Right cardiac atrium (tissue), 5 donors: ENCODE data around the gene PET100. TPM values are rescaled to one million over a fixed set of nuclear protein-coding genes. Genes with fewer than 3 reads are reported as not detected.

ENCODE experiments used
- ATAC-seq, 2 donors: fragments of 200-7000 bp; cut with Tn5 transposase; one replicate each; pipeline versions ENCODE4 v1.8.0 to v1.9.1; 2020; ENCODE audit warnings: moderate library complexity in 2 of 2, mild to moderate bottlenecking in 1 of 2
- DNase-seq, 3 donors: peaks; one replicate each; pipeline ENCODE4 v3.0.0-alpha.2; 2020
- H3K27ac ChIP-seq: one replicate; pipeline ENCODE4 v1.5.1; 2013; ENCODE audit warnings: mild to moderate bottlenecking, low read length, control low read depth, moderate library complexity
- H3K27me3 ChIP-seq: one replicate; pipeline ENCODE4 v1.6.1; 2013; ENCODE audit not compliant: control insufficient read depth, insufficient read depth
- H3K4me1 ChIP-seq: one replicate; pipeline ENCODE4 v1.6.1; 2013; ENCODE audit warnings: low read length; ENCODE audit not compliant: control insufficient read depth, insufficient read depth
- H3K4me3 ChIP-seq: one replicate; pipeline ENCODE4 v1.5.1; 2013; ENCODE audit warnings: low read length, control low read depth
- H3K9me3 ChIP-seq: one replicate; pipeline ENCODE4 v1.6.1; 2013; ENCODE audit warnings: low read length; ENCODE audit not compliant: control insufficient read depth
- WGBS: extraction: QIAGEN DNeasy Blood & Tissue Kit; methylation state at CpG from one replicate; pipeline ENCODE4 v1.1.7; 2013; 5-methylcytosine and 5-hydroxymethylcytosine counted together
- intact Hi-C, 4 donors: fragments of 100-400 bp; cut with DNase I; formaldehyde crosslinking; loops; one replicate each; pipeline versions ENCODE4 v1.11.0 to v1.14.0; 2022 to 2023
- polyA plus RNA-seq: library from polyadenylated mRNA; stranded (reverse); fragments of 200-250 nt; gene quantifications from one replicate; pipeline ENCODE4 v1.2.3, GENCODE V29; 2013
- total RNA-seq, 4 donors: library from RNA; stranded (reverse); fragmentation: NEBNext Ultra II Directional; extraction: Animal tissue kit (Norgen Biotek cat#: 25700); gene quantifications; one replicate each; pipeline ENCODE4 v1.2.1, GENCODE V29; 2021
- donor health status: healthy with polysubstance abuse.
- donor health status: DM: no; HTN: yes; CAD: no.
- donor health status: DM: no; HTN: no; CAD: no.
- donor health status: DM: no; HTN: yes; CAD: no; lungs with severe emphysema.
- donor health status: DM: yes; HTN: yes; CAD: no.

Gene PET100
- total and polyA plus RNA-seq, 5 donors = 136 to 194 (median 175) TPM

DNA sequence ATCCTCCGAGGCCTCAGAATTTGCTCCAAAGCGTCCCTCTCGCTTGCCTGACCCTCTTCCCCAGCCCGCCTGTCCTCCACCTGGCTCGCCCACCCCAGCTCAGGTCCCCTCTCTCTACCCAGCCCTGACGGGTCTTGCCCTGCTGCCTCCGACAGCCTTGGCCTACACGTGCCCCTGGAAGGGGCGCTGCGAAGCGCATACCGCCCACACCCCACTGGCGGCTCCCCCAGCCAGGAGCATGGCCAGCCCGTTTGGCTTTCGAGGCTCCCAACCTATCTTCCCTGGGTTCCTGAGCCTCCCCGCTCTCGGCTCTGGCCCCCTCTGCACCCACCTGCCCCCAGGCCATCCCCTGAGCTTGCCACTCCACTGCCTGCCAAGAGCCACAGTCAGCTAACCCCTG lies 4.8 kb upstream of the PET100 start:
- DNase-seq (no peak), ATAC-seq (no peak)
- intact Hi-C loops = no loop called here

DNA sequence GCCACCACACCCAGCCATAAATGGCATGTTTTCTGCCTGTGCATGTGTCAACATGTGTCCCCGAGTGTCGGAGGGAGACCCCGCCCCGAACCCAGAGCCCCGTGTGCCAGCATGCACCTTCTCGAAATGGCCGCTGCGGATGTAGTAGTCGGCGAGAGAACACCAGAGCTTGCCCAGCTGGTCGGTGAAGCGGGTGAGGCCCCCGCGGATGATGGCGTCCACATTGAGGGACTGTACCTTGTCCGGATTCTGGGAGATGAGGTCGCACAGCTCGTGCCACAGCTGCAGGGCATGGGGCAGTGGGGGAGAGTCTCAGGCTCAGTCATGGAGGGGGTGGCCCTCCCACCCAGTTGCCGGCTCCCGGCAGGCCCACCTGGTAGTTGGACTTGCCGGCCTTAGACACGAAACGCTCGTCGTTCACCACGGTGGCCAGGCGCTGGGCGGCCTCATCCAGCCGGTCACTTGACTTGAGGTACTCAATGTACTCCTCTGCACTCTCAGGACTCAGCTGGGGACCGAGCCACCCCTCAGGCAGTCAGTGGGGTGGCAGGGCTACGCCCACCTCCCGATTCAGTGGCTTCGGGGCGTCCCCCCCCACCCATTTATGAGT lies 3.7 kb upstream of the PET100 start:
- Histone ChIP-seq H3K27me3 (no peaks in the 10 kb centered on the region), H3K4me1 (peaks cover 2% of the 10 kb centered on the region), H3K27ac (no peak overlapping the region), H3K4me3 (no peak overlapping the region), H3K9me3 (no peaks in the 10 kb centered on the region)
- ATAC-seq (no peak), DNase-seq (no peak)
- WGBS = 97% methylated on average over 34 of the region's 34 CpGs
- intact Hi-C loops = no loop called here

More for the DNA sequence above, 4.8 kb upstream of the PET100 start:
- Histone ChIP-seq H3K27me3 (no peaks in the 10 kb centered on the region), H3K27ac (no peak overlapping the region), H3K9me3 (no peaks in the 10 kb centered on the region), H3K4me1 (no peaks in the 10 kb centered on the region), H3K4me3 (no peak overlapping the region)
- 90% methylated on average over 17 of the region's 17 CpGs for WGBS

DNA sequence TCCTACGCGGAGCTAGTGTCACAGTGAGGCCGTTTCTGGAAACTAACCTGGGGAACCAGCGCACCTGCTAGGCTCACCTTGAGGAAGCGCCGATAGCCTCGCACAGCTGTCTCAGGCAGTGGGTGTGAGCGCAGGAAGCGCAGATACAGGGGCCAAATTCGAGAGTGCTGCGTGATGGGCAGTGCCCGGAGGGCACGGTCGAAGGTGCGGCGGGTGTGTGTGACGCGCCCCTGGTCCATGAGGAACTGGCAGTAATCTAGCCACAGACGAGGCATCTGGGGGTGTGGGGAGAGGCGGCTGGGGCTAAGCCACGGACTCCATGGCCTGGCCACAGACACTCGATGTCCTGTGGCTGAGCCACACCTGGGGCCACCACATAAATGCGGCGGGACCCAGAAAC lies 2.4 kb upstream of the PET100 start:
- H3K27me3 ChIP-seq = no peaks in the 10 kb centered on the region
- no peak overlapping the region for H3K4me3 ChIP-seq
- ATAC-seq (no peak), DNase-seq (no peak)
- intact Hi-C loops = no loop called here
- no peak overlapping the region for H3K27ac ChIP-seq
- H3K9me3 ChIP-seq = no peaks in the 10 kb centered on the region
- H3K4me1 ChIP-seq = peaks cover 2% of the 10 kb centered on the region
- 90% methylated on average over 24 of the region's 24 CpGs for WGBS

DNA sequence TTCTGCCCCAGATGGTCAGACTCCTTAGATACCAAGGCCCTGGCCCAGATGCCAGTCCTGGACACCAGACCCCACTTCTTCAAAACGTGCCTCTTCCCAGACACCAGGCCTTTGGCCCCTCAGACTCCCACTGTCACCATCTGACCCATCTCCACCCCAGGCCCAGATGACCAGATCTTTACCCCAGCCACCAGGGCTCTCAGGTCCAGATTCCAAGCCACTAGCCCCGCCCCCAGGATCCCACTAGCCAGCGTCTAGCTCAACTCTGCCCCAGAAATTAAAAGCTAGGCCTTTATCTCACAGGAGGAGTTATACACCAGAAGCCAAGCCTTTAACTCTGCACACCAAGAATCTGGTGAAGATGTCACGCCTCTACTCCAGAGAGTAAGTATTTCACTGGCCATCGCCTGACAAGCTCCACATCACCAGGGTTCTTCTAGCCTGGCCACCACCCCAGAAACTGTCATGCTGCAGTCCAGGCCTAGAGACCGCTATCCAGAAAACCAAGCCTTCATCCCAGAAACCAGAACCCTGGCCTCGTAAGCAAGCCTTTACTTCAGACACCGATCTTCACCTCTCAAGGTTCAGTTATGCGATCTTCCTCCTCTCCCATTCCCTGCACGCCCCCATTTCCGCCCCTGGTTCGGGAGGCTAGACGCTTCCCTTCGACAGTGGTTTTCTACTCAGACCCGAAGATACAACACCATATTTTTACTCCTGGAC lies 843 bp upstream of the PET100 start:
- Histone ChIP-seq H3K27me3 (no peaks in the 10 kb centered on the region), H3K27ac (peak overlapping the region; percentile 63), H3K4me3 (peak overlapping the region; percentile 94), H3K4me1 (peaks cover 2% of the 10 kb centered on the region), H3K9me3 (no peaks in the 10 kb centered on the region)
- 5% methylated on average over 15 of the region's 15 CpGs for WGBS
- ATAC-seq = no peak
- intact Hi-C loops = no loop called here
- no peak for DNase-seq

DNA sequence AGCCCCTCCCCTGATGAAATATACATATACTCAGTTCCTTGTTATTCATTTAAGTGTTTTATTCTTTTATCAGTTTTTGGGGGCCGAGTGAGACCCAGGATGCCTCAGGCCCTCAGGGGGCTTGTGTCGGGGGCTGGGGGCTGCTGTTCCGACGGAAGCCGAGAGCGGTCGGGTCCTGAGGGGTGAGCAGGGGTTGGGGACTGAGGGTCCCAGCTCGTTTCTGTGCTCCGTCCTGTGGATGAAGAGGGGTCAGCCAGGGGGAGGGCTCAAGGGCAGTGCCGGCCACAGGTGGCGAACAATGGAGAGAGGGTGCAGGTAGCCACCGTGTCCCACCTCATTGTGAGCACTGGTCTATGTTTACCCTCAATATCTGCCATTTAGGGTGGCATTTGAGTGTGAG lies 2.0 kb downstream of the PET100 start:
- Histone ChIP-seq H3K27me3 (no peaks in the 10 kb centered on the region), H3K9me3 (no peaks in the 10 kb centered on the region), H3K4me1 (peaks cover 2% of the 10 kb centered on the region), H3K27ac (no peak overlapping the region), H3K4me3 (no peak overlapping the region)
- ATAC-seq (no peak), DNase-seq (no peak)
- intact Hi-C loops = no loop called here
- WGBS = 91% methylated on average over 12 of the region's 12 CpGs

DNA sequence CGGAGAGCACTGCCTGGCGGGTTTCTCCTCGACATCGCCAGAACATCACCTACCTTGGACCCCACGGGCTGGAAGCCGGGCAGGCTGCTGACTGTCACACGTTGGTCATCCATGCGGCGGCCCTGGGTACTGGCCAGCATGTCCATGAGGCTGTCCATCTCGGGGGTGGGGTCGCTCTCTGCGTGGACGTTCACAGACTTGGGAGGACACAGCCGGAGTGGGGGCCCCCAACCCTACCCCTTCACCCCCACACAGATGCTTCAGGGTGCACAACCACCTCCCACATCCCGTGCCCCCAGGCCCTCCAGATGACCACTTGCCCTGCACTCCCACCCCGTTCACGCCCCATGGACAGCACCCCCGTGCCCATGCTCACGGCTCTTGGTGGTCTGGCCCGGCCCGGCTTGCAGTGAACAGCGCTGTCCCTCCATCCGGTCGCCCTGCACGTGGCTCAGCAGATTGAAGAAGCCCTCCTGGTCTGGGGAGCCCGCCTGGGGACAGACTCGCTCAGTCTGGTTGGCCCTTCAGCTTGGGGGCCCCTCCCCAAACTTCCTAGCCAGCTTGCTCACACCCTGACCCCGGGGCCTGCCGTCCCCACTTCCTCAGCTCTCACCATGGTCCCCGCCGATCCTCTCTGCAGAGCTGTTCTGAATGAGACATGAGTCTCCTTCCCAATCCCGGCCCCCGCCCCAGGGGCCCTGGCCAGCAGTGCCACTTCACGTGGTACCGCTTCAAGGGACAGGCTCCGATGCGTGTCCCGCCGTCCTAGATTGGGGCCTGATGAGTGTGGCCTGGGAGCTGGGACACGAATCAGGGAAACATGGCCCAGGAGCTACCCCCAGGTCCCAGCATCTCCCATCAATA lies 3.0 kb downstream of the PET100 start:
- intact Hi-C loops = no loop called here
- WGBS = 87% methylated on average over 40 of the region's 40 CpGs

DNA sequence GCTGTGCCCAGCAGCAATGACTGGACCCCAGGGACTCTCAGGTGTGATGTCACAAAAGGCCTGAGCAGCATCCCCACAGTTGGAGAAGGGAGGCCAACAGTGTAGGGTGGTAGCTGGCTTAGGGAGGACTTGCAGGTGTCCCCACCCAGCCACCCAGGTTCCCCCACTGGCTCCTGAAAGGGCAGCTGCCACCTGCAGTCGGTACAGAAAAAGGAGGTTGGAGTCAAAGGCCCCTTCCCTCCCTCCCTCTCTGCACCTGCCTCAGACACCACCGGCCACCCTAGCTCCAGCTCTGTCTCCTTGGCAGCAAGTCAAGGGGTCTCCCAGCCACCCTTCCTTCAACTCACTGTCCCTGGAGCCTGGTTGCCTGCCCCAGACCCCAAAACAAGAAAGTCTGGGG lies 4.1 kb downstream of the PET100 start, which contains the start of gene PCP2:
TSS of gene PCP2 (minus strand) at position 22 of the 400 bp plus-strand sequence. CDS start 262 bp downstream, outside the sequence.
- no peak for DNase-seq
- intact Hi-C loops = no loop called here
- Histone ChIP-seq H3K27ac (no peak within 1 kb of the TSS), H3K9me3 (no peaks in the 10 kb centered on the region), H3K4me3 (no peak within 1 kb of the TSS), H3K4me1 (peaks cover 2% of the 10 kb centered on the region), H3K27me3 (no peaks in the 10 kb centered on the region)
- 46% methylated on average over 1 of the region's 2 CpGs for WGBS
- ATAC-seq = no peak

More for the DNA sequence above, 3.0 kb downstream of the PET100 start:
- Histone ChIP-seq H3K27me3 (no peaks in the 10 kb centered on the region), H3K9me3 (no peaks in the 10 kb centered on the region), H3K4me3 (no peak overlapping the region), H3K27ac (no peak overlapping the region), H3K4me1 (peaks cover 2% of the 10 kb centered on the region)
- no peak for ATAC-seq
- DNase-seq = no peak

DNA sequence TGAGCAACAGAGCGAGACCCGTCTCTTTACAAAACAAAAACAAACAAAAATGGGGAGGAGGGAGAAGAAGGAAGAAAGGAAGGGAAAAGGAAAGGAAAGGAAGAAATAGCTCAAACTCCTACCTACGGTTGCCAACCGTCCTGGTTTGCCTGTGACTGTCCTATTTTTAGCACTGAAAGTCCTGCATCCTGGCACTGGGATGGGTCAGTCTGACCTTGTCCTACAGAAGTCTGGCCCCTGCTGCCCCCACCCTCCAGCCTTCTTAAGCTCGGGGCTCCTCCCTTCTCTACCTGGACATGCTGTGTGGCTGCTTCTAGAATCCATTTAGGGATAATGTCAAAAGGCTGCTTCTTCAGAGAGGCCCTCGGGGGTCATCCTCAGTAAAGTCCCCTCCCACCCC lies 6.1 kb downstream of the PET100 start:
- H3K4me3 ChIP-seq = no peak overlapping the region
- no peak for ATAC-seq
- no peak overlapping the region for H3K27ac ChIP-seq
- no peaks in the 10 kb centered on the region for H3K9me3 ChIP-seq
- intact Hi-C loops = no loop called here
- no peaks in the 10 kb centered on the region for H3K27me3 ChIP-seq
- H3K4me1 ChIP-seq = no peaks in the 10 kb centered on the region
- DNase-seq = no peak
- 41% methylated on average over 6 of the region's 6 CpGs for WGBS

DNA sequence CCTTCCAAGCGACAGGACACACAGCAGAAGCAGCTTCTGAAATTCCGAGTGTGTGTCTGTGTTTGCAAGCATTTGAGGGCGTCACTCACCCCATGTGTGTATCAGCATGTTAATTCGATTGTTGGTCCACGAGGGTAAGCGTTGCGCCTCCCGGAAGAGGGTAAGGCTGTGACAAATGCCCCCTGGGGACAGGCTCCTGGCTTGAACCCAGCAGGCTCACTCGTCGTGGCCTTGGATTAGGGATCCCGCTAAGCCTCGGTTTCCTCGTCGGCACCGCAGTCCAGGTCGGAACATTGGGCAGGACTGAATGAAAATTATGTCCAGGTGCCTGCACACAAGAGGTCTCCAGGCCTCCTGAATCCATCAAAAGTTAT lies 6.7 kb downstream of the PET100 start:
- H3K27ac ChIP-seq = no peak overlapping the region

DNA sequence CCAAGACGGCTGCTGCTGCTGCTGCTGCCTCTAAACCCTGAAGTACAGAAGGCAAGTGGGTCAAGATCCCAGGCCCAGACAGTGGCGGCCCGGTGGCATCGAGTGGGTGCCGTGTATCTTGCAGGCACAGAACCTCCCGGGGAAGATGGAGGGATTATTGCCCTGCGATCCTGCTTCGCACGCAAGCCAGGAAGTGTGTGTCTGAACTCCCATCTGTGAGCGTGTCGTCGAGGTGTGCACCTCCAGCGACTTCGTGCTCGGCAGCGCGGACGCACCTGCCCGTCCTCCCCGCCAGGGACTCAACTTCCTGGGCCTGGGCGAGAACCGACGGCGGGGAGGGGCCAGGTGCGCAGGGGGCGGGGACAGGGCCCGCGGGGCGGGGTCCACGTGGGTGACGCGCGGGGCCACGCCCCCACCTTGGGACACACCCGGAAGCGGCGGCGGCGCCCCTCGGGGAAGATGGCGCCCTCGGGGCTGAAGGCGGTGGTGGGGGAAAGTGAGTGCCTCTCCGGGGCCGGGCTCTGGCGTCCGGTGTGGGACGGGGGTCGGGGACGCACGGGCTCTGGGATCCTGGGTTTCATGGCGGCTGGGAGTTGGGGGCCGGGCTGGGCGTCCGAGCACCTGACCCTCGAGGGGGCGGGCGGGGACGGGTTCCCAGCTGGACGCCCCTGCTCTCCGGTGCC lies 7.2 kb downstream of the PET100 start, which contains the start of gene STXBP2:
TSS of gene STXBP2 (plus strand) at position 420 of the 683 bp plus-strand sequence. CDS start at position 460, 40 bp downstream.
- WGBS = 6% methylated on average over 61 of the region's 61 CpGs
- DNase-seq = peak; percentile 47 to 85 (median 85)
- H3K4me3 ChIP-seq = peak within 1 kb of the TSS; percentile 14

More for the DNA sequence above, 6.7 kb downstream of the PET100 start:
- 63% methylated on average over 16 of the region's 16 CpGs for whole genome bisulfite sequencing
- Histone ChIP-seq H3K4me3 (no peak overlapping the region), H3K9me3 (no peaks in the 10 kb centered on the region), H3K4me1 (no peaks in the 10 kb centered on the region), H3K27me3 (no peaks in the 10 kb centered on the region)
- intact Hi-C loops = no loop called here
- ATAC-seq (no peak), DNase-seq (peak in 1 of 3 donors; percentile 37)

More for the DNA sequence above, 7.2 kb downstream of the PET100 start, which contains the start of gene STXBP2:
- peak; percentile 63 to 80 for ATAC-seq
- Histone ChIP-seq H3K9me3 (no peaks in the 10 kb centered on the region), H3K27ac (no peak within 1 kb of the TSS), H3K4me1 (no peaks in the 10 kb centered on the region), H3K27me3 (no peaks in the 10 kb centered on the region)
- intact Hi-C loops = no loop called here
